Measurements from ENCODE around the gene TOX2. TPM values are rescaled to one million over a fixed set of nuclear protein-coding genes. Genes with fewer than 3 reads are reported as not detected.

TOX2 gene
- total RNA-seq, 2 experiments from 2014 or later: 0.23 TPM; not detected in 1

DNA sequence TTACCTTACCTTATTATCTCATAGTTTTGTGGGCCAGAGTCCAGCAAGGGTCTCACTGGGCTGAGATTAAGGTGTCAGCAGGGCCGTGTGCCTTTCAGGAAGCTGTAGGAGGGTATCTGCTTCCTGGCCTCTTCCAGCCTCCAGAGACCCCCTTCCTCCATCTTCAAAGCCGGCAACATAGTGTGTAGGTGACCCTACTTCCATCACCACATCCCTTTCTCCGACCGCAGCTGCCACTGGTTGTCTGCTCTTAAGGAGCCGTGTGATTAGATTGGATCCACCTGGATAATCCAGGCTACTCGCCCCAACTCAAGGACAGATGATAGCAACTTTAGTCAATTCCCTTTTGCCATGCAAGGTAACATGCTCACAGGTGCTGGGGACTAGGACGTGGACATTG lies 181.2 kb downstream of the TOX2 start:
- DNase-seq (ENCODE audit: low spot score): no peak
- no peaks in the 10 kb centered on the region for H4K20me1 ChIP-seq (ENCODE audit: insufficient read depth, low read length)
- ChIA-PET CTCF (ENCODE audit: unreplicated experiment) (no interaction called here), POLR2A (interaction anchor here (0.6 kb wide), 1 partner anchor 662 kb away, joined by 3 read pairs; no protein-coding TSS in a partner anchor)
- H3K9me3 ChIP-seq (ENCODE audit: low read length): no peaks in the 10 kb centered on the region
- no TSS peak for BruUV-seq (replicated peaks)
- no peak overlapping the region for H2AFZ ChIP-seq (ENCODE audit: low read length)
- no peak overlapping the region for H3K27ac ChIP-seq (ENCODE audit: low read depth, low read length, poor library complexity, severe bottlenecking)
- intact Hi-C loops (cut with micrococcal nuclease; ENCODE audit: unreplicated experiment): no loop called here
- TF ChIP-seq EZH2phosphoT487 (IDR thresholded peaks at IDR 0.05; ENCODE audit: borderline replicate concordance, low read depth, low read length): no peak
- TF ChIP-seq, protein P1, sequence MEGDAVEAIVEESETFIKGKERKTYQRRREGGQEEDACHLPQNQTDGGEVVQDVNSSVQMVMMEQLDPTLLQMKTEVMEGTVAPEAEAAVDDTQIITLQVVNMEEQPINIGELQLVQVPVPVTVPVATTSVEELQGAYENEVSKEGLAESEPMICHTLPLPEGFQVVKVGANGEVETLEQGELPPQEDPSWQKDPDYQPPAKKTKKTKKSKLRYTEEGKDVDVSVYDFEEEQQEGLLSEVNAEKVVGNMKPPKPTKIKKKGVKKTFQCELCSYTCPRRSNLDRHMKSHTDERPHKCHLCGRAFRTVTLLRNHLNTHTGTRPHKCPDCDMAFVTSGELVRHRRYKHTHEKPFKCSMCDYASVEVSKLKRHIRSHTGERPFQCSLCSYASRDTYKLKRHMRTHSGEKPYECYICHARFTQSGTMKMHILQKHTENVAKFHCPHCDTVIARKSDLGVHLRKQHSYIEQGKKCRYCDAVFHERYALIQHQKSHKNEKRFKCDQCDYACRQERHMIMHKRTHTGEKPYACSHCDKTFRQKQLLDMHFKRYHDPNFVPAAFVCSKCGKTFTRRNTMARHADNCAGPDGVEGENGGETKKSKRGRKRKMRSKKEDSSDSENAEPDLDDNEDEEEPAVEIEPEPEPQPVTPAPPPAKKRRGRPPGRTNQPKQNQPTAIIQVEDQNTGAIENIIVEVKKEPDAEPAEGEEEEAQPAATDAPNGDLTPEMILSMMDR (conservative IDR thresholded peaks at IDR 0.05; ENCODE audit: low read length): no peak
- no peaks in the 10 kb centered on the region for H3K36me3 ChIP-seq (ENCODE audit: insufficient read depth, low read length)
- no peaks in the 10 kb centered on the region for H3K9me2 ChIP-seq (ENCODE audit: insufficient read depth, low read length)
- no peaks in the 10 kb centered on the region for H3K79me2 ChIP-seq (ENCODE audit: insufficient read depth, low read depth, low read length)
- H3K4me1 ChIP-seq (ENCODE audit: insufficient read depth, low read length, poor library complexity, severe bottlenecking): no peaks in the 10 kb centered on the region
- no peak overlapping the region for H3K4me2 ChIP-seq (ENCODE audit: low read length)
- no peak overlapping the region for H3K4me3 ChIP-seq (ENCODE audit: low read depth, low read length, poor library complexity, severe bottlenecking)

DNA sequence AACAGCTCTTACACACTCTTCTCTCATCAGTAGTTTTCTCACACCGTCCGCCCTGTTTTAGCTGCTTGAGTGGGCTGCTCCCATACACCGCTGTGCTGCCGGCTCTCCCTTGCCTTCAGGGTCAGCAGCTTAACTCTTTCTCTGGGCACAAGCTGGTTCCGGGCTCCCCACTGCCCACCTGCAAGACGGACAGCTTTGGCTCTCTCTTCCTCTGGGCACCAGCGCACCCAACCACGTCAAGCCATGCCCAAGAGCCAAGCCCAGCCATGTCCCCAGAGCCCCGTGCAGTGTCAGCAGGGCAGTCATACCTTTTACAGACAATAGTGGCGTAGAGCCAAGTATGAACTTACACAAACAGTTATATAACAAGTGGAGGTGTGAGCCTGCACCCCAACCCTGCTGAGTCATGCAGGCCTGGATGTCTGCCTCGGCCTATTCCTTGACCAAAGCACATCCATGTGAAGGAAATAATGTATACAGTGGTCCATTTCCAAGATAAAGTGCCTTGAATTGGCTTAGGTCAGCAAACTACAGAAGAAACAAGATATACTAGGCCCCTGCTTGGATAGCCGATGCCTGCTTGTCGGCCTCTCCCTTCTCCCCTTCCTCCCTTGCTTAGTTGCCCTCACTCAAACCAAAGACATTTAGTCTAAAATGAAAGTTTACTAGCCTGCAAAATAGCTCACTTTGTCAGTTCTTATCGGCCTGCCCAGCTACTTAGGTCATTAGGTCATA lies 183.0 kb downstream of the TOX2 start:
- POLR2A ChIA-PET: interaction anchor here (1.5 kb wide), 1 partner anchor 11 kb away, joined by 3 read pairs; no protein-coding TSS in a partner anchor
- H4K20me1 ChIP-seq (ENCODE audit: insufficient read depth, low read length): no peaks in the 10 kb centered on the region
- TF ChIP-seq EZH2phosphoT487 (IDR thresholded peaks at IDR 0.05; ENCODE audit: borderline replicate concordance, low read depth, low read length): no peak
- TF ChIP-seq, protein P1 (conservative IDR thresholded peaks at IDR 0.05; ENCODE audit: low read length): no peak
- CTCF ChIA-PET (ENCODE audit: unreplicated experiment): no interaction called here
- intact Hi-C loops (cut with micrococcal nuclease; ENCODE audit: unreplicated experiment): no loop called here
- H3K4me3 ChIP-seq (ENCODE audit: low read depth, low read length, poor library complexity, severe bottlenecking): no peak overlapping the region
- no peak overlapping the region for H2AFZ ChIP-seq (ENCODE audit: low read length)
- BruUV-seq (replicated peaks): no TSS peak
- H3K27ac ChIP-seq (ENCODE audit: low read depth, low read length, poor library complexity, severe bottlenecking): no peak overlapping the region
- H3K4me1 ChIP-seq (ENCODE audit: insufficient read depth, low read length, poor library complexity, severe bottlenecking): no peaks in the 10 kb centered on the region
- DNase-seq (ENCODE audit: low spot score): no peak
- H3K9me2 ChIP-seq (ENCODE audit: insufficient read depth, low read length): no peaks in the 10 kb centered on the region
- no peaks in the 10 kb centered on the region for H3K79me2 ChIP-seq (ENCODE audit: insufficient read depth, low read depth, low read length)
- H3K36me3 ChIP-seq (ENCODE audit: insufficient read depth, low read length): no peaks in the 10 kb centered on the region
- H3K4me2 ChIP-seq (ENCODE audit: low read length): no peak overlapping the region
- H3K9me3 ChIP-seq (ENCODE audit: low read length): no peaks in the 10 kb centered on the region

DNA sequence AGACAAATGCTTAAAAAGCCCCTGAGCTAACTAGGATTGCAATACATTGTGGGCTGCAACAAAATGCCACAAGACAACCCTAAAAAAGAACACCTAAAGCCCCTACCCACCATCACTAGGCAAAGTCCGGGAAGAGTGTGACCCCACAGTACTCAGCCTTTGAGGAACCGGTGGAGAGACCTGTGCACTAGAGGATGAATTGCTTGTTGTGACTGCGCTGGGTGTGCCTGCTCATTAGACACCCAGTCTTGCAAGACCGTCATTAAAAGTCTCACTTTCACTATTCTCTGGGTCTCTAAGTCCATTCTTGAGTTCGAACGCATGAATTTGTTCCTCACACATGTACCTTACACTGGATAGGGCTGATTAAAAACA lies 183.6 kb downstream of the TOX2 start:
- no peaks in the 10 kb centered on the region for H3K9me3 ChIP-seq (ENCODE audit: low read length)
- no peak overlapping the region for H3K4me2 ChIP-seq (ENCODE audit: low read length)
- no peaks in the 10 kb centered on the region for H3K9me2 ChIP-seq (ENCODE audit: insufficient read depth, low read length)
- H3K4me1 ChIP-seq (ENCODE audit: insufficient read depth, low read length, poor library complexity, severe bottlenecking): no peaks in the 10 kb centered on the region
- ChIA-PET POLR2A (interaction anchor here (1.5 kb wide), 1 partner anchor 10 kb away, joined by 3 read pairs; no protein-coding TSS in a partner anchor), CTCF (ENCODE audit: unreplicated experiment) (no interaction called here)
- H4K20me1 ChIP-seq (ENCODE audit: insufficient read depth, low read length): no peaks in the 10 kb centered on the region
- DNase-seq (ENCODE audit: low spot score): no peak
- BruUV-seq (replicated peaks): no TSS peak
- no peak overlapping the region for H2AFZ ChIP-seq (ENCODE audit: low read length)
- no peaks in the 10 kb centered on the region for H3K36me3 ChIP-seq (ENCODE audit: insufficient read depth, low read length)
- no peak overlapping the region for H3K4me3 ChIP-seq (ENCODE audit: low read depth, low read length, poor library complexity, severe bottlenecking)
- no peaks in the 10 kb centered on the region for H3K79me2 ChIP-seq (ENCODE audit: insufficient read depth, low read depth, low read length)
- TF ChIP-seq, protein P1 (conservative IDR thresholded peaks at IDR 0.05; ENCODE audit: low read length): no peak
- TF ChIP-seq EZH2phosphoT487 (IDR thresholded peaks at IDR 0.05; ENCODE audit: borderline replicate concordance, low read depth, low read length): no peak
- intact Hi-C loops (cut with micrococcal nuclease; ENCODE audit: unreplicated experiment): no loop called here
- no peak overlapping the region for H3K27ac ChIP-seq (ENCODE audit: low read depth, low read length, poor library complexity, severe bottlenecking)
